Measurements from ENCODE around the gene MLLT3.

Gene MLLT3

GRCh38 chr9:20550326-20550725 lies 72.0 kb downstream of the MLLT3 start:
- no peak overlapping the region for H3K4me2 ChIP-seq (ENCODE audit: low read depth, low read length, poor library complexity, severe bottlenecking)
- H3K9me2 ChIP-seq (replicated peaks; ENCODE audit: low read depth, low read length): no peaks in the 10 kb centered on the region
- H3K27me3 ChIP-seq (ENCODE audit: insufficient read depth, low read length, poor library complexity, severe bottlenecking): no peaks in the 10 kb centered on the region
- no peaks in the 10 kb centered on the region for H3F3A ChIP-seq (ENCODE audit: low read depth)
- H4K20me1 ChIP-seq (ENCODE audit: insufficient read depth, low read length, poor library complexity, severe bottlenecking): peaks cover 39% of the 10 kb centered on the region
- no peak overlapping the region for H3K4me3 ChIP-seq (ENCODE audit: low read length, poor library complexity, severe bottlenecking)
- TF ChIP-seq EZH2phosphoT487 (IDR thresholded peaks at IDR 0.05; ENCODE audit: borderline replicate concordance): no peak
- no peaks in the 10 kb centered on the region; the same call in 1 of the 2 replicates for H3K36me3 ChIP-seq (ENCODE audit: insufficient read depth, low read length)
- no peak overlapping the region for H3K9ac ChIP-seq (ENCODE audit: low read depth, low read length, poor library complexity, severe bottlenecking)
- peaks cover 95% of the 10 kb centered on the region for H3K79me2 ChIP-seq (ENCODE audit: insufficient read depth, low read length)
- H2AFZ ChIP-seq (ENCODE audit: low read length): no peak overlapping the region
- peaks cover 31% of the 10 kb centered on the region for H3K4me1 ChIP-seq (ENCODE audit: insufficient read depth, low read length, poor library complexity, severe bottlenecking)
- H3K9me3 ChIP-seq (ENCODE audit: insufficient read depth, low read depth, low read length): no peaks in the 10 kb centered on the region

- peaks cover 31% of the 10 kb centered on the region for H4K20me1 ChIP-seq (ENCODE audit: insufficient read depth, low read length, poor library complexity, severe bottlenecking)
- no peak overlapping the region for H3K9ac ChIP-seq (ENCODE audit: low read depth, low read length, poor library complexity, severe bottlenecking)
- no peaks in the 10 kb centered on the region for H3K9me3 ChIP-seq (ENCODE audit: insufficient read depth, low read depth, low read length)
- no peak overlapping the region for H2AFZ ChIP-seq (ENCODE audit: low read length)
- peaks cover 95% of the 10 kb centered on the region for H3K79me2 ChIP-seq (ENCODE audit: insufficient read depth, low read length)
- H3F3A ChIP-seq (ENCODE audit: low read depth): no peaks in the 10 kb centered on the region
- TF ChIP-seq, protein P1, sequence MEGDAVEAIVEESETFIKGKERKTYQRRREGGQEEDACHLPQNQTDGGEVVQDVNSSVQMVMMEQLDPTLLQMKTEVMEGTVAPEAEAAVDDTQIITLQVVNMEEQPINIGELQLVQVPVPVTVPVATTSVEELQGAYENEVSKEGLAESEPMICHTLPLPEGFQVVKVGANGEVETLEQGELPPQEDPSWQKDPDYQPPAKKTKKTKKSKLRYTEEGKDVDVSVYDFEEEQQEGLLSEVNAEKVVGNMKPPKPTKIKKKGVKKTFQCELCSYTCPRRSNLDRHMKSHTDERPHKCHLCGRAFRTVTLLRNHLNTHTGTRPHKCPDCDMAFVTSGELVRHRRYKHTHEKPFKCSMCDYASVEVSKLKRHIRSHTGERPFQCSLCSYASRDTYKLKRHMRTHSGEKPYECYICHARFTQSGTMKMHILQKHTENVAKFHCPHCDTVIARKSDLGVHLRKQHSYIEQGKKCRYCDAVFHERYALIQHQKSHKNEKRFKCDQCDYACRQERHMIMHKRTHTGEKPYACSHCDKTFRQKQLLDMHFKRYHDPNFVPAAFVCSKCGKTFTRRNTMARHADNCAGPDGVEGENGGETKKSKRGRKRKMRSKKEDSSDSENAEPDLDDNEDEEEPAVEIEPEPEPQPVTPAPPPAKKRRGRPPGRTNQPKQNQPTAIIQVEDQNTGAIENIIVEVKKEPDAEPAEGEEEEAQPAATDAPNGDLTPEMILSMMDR (conservative IDR thresholded peaks at IDR 0.05; ENCODE audit: low read length): no peak
- no peak for TF ChIP-seq EZH2phosphoT487 (IDR thresholded peaks at IDR 0.05; ENCODE audit: borderline replicate concordance)
- H3K4me3 ChIP-seq (ENCODE audit: low read length, poor library complexity, severe bottlenecking): no peak overlapping the region
- no peaks in the 10 kb centered on the region for H3K9me2 ChIP-seq (replicated peaks; ENCODE audit: low read depth, low read length)
- H3K36me3 ChIP-seq (ENCODE audit: insufficient read depth, low read length): peaks cover 4% of the 10 kb centered on the region; the same call in 1 of the 2 replicates
- H3K4me1 ChIP-seq (ENCODE audit: insufficient read depth, low read length, poor library complexity, severe bottlenecking): peaks cover 19% of the 10 kb centered on the region
- no peaks in the 10 kb centered on the region for H3K27me3 ChIP-seq (ENCODE audit: insufficient read depth, low read length, poor library complexity, severe bottlenecking)
- no peak overlapping the region for H3K4me2 ChIP-seq (ENCODE audit: low read depth, low read length, poor library complexity, severe bottlenecking)
Observed at GRCh38 chr9:20549053-20549452, 73.2 kb downstream of the MLLT3 start.

- H3K36me3 ChIP-seq (ENCODE audit: insufficient read depth, low read length): peaks cover 10% of the 10 kb centered on the region; the same call in 1 of the 2 replicates
- no peak overlapping the region for H3K4me3 ChIP-seq (ENCODE audit: low read length, poor library complexity, severe bottlenecking)
- peaks cover 92% of the 10 kb centered on the region for H3K79me2 ChIP-seq (ENCODE audit: insufficient read depth, low read length)
- no peak overlapping the region for H3K4me2 ChIP-seq (ENCODE audit: low read depth, low read length, poor library complexity, severe bottlenecking)
- H2AFZ ChIP-seq (ENCODE audit: low read length): no peak overlapping the region
- no peaks in the 10 kb centered on the region for H3K27me3 ChIP-seq (ENCODE audit: insufficient read depth, low read length, poor library complexity, severe bottlenecking)
- H3K9me2 ChIP-seq (replicated peaks; ENCODE audit: low read depth, low read length): no peaks in the 10 kb centered on the region
- no peak for TF ChIP-seq EZH2phosphoT487 (IDR thresholded peaks at IDR 0.05; ENCODE audit: borderline replicate concordance)
- TF ChIP-seq, protein P1 (conservative IDR thresholded peaks at IDR 0.05; ENCODE audit: low read length): no peak
- peaks cover 16% of the 10 kb centered on the region; the same call in 1 of the 2 replicates for H3K9me3 ChIP-seq (ENCODE audit: insufficient read depth, low read depth, low read length)
- H4K20me1 ChIP-seq (ENCODE audit: insufficient read depth, low read length, poor library complexity, severe bottlenecking): peaks cover 8% of the 10 kb centered on the region
- H3F3A ChIP-seq (ENCODE audit: low read depth): no peaks in the 10 kb centered on the region
- H3K9ac ChIP-seq (ENCODE audit: low read depth, low read length, poor library complexity, severe bottlenecking): no peak overlapping the region
- no peaks in the 10 kb centered on the region for H3K4me1 ChIP-seq (ENCODE audit: insufficient read depth, low read length, poor library complexity, severe bottlenecking)
Observed at GRCh38 chr9:20545023-20545622, 77.2 kb downstream of the MLLT3 start.

Data from Loucy (cell line).